ENCODE measurements around the gene EPS8. TPM values are rescaled to one million over a fixed set of nuclear protein-coding genes. Genes with fewer than 3 reads are reported as not detected.
"Not testable (repeated sequence)": the region's sequence is repeated elsewhere in the genome, so short reads cannot be mapped to it uniquely, and the experiment has no call there.

Gene EPS8
- polyA plus RNA-seq, 1 of the 3 experiments (the other 2 are of a cell fraction) = 19.8 TPM

GRCh38 chr12:15763328-15763727 lies 25.9 kb downstream of the EPS8 start:
- CTCF ChIA-PET = interaction anchor here (1.7 kb wide), 1 partner anchor 596 kb away, joined by 3 read pairs; no protein-coding TSS in a partner anchor
- Histone ChIP-seq H3K9me2 (no peaks in the 10 kb centered on the region), H3K4me1 (ENCODE audit: control insufficient read depth in 1 of 2, insufficient read depth in 2 of 2, low read depth in 1 of 2, low read length in 1 of 2) (peaks cover 0 to 3% of the 10 kb centered on the region in 2 experiments; a peak in 1 of 4 replicates), H3K4me2 (no peak overlapping the region), H3K4me3 (ENCODE audit: low read depth in 2 of 2, low read length in 1 of 2) (no peak overlapping the region), H3K27ac (ENCODE audit: low read depth in 2 of 2, low read length in 1 of 2) (no peak overlapping the region), H3K79me2 (ENCODE audit: insufficient read depth) (peaks cover 98% of the 10 kb centered on the region), H2AFZ (ENCODE audit: low read depth) (no peak overlapping the region), H3K9me3 (no peaks in the 10 kb centered on the region), H3K9ac (no peak overlapping the region), H3F3A (replicated peaks; ENCODE audit: insufficient read depth) (peaks cover 8% of the 10 kb centered on the region), H4K20me1 (ENCODE audit: insufficient read depth) (no peaks in the 10 kb centered on the region), H3K36me3 (replicated peaks in 1 of 2; ENCODE audit: control insufficient read depth in 1 of 2, insufficient read depth in 2 of 2, low read length in 1 of 2) (peaks cover 0 to 16% of the 10 kb centered on the region in 2 experiments), H3K27me3 (ENCODE audit: insufficient read depth) (no peaks in the 10 kb centered on the region)
- TF ChIP-seq RXRA (IDR thresholded peaks at IDR 0.05; ENCODE audit: borderline replicate concordance, low read depth) (no peak), FOXM1 (IDR thresholded peaks at IDR 0.05; ENCODE audit: low read depth) (no peak), TCF12 (IDR thresholded peaks at IDR 0.05) (no peak), JUND (IDR thresholded peaks at IDR 0.05) (no peak), GATA2 (CRISPR knock-in tag; IDR thresholded peaks at IDR 0.05) (no peak), RAD21 (IDR thresholded peaks at IDR 0.05; ENCODE audit: low read length) (no peak), RFX5 (IDR thresholded peaks at IDR 0.05; ENCODE audit: low read length) (no peak), USF1 (IDR thresholded peaks at IDR 0.05; ENCODE audit: borderline replicate concordance, low read depth) (no peak), ELF1 (IDR thresholded peaks at IDR 0.05) (no peak), GABPA (IDR thresholded peaks at IDR 0.05; ENCODE audit: low read depth) (no peak), RCOR1 (IDR thresholded peaks at IDR 0.05; ENCODE audit: low read length) (no peak), YY1 (IDR thresholded peaks at IDR 0.05; ENCODE audit: low read depth) (no peak), USF2 (IDR thresholded peaks at IDR 0.05; ENCODE audit: borderline replicate concordance, low read depth, low read length) (no peak), FOXJ3 (CRISPR knock-in tag; IDR thresholded peaks at IDR 0.05) (no peak), MEF2A (IDR thresholded peaks at IDR 0.05; ENCODE audit: borderline replicate concordance, low read depth) (no peak), EP300 (IDR thresholded peaks at IDR 0.05; ENCODE audit: borderline replicate concordance in 1 of 2, low read depth in 1 of 2, low read length in 1 of 2) (no peak), NFIC (IDR thresholded peaks at IDR 0.05; ENCODE audit: borderline replicate concordance) (no peak), MXI1 (IDR thresholded peaks at IDR 0.05; ENCODE audit: low read depth, low read length) (no peak)
- TF ChIP-seq, protein P1, sequence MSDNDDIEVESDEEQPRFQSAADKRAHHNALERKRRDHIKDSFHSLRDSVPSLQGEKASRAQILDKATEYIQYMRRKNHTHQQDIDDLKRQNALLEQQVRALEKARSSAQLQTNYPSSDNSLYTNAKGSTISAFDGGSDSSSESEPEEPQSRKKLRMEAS (IDR thresholded peaks at IDR 0.05; ENCODE audit: low read depth) = no peak
- TF ChIP-seq, protein P2, sequence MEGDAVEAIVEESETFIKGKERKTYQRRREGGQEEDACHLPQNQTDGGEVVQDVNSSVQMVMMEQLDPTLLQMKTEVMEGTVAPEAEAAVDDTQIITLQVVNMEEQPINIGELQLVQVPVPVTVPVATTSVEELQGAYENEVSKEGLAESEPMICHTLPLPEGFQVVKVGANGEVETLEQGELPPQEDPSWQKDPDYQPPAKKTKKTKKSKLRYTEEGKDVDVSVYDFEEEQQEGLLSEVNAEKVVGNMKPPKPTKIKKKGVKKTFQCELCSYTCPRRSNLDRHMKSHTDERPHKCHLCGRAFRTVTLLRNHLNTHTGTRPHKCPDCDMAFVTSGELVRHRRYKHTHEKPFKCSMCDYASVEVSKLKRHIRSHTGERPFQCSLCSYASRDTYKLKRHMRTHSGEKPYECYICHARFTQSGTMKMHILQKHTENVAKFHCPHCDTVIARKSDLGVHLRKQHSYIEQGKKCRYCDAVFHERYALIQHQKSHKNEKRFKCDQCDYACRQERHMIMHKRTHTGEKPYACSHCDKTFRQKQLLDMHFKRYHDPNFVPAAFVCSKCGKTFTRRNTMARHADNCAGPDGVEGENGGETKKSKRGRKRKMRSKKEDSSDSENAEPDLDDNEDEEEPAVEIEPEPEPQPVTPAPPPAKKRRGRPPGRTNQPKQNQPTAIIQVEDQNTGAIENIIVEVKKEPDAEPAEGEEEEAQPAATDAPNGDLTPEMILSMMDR (IDR thresholded peaks at IDR 0.05) = no peak
- WGBS (ENCODE audit: low lambda C conversion rate) = 92% methylated on average over 1 of the region's 1 CpG
- POLR2A ChIA-PET = no interaction called here
- no peak for DNase-seq

GRCh38 chr12:15762162-15762561 lies 27.0 kb downstream of the EPS8 start:
- H3K4me3 ChIP-seq (ENCODE audit: low read depth in 2 of 2, low read length in 1 of 2); POLR2A ChIA-PET; H3K9me2 ChIP-seq; H3K9me3 ChIP-seq; H3K27ac ChIP-seq (ENCODE audit: low read depth in 2 of 2, low read length in 1 of 2); H3K4me2 ChIP-seq; H4K20me1 ChIP-seq (ENCODE audit: insufficient read depth); H3K9ac ChIP-seq; H3K27me3 ChIP-seq (ENCODE audit: insufficient read depth); H2AFZ ChIP-seq (ENCODE audit: low read depth); DNase-seq: not testable (repeated sequence)
- CTCF ChIA-PET = interaction anchor here (0.6 to 1.7 kb wide), 2 partner anchors 397 to 597 kb away, joined by 3 read pairs; no protein-coding TSS in a partner anchor
- peaks cover 15% of the 10 kb centered on the region for H3F3A ChIP-seq (replicated peaks; ENCODE audit: insufficient read depth)
- H3K36me3 ChIP-seq (replicated peaks in 1 of 2; ENCODE audit: control insufficient read depth in 1 of 2, insufficient read depth in 2 of 2, low read length in 1 of 2) = peaks cover 0 to 16% of the 10 kb centered on the region in 2 experiments
- H3K79me2 ChIP-seq (ENCODE audit: insufficient read depth) = peaks cover 97% of the 10 kb centered on the region
- WGBS (ENCODE audit: low lambda C conversion rate) = 97% methylated on average over 7 of the region's 7 CpGs
- peaks cover 0 to 15% of the 10 kb centered on the region in 2 experiments; a peak in 1 of 4 replicates for H3K4me1 ChIP-seq (ENCODE audit: control insufficient read depth in 1 of 2, insufficient read depth in 2 of 2, low read depth in 1 of 2, low read length in 1 of 2)

Data from SK-N-SH (cell line).